HG03558 (cell line): Measurements from ENCODE around the gene PDXP.
"Not testable (repeated sequence)": the region's sequence is repeated elsewhere in the genome, so short reads cannot be mapped to it uniquely, and the experiment has no call there.

ENCODE experiments used
- ATAC-seq: cut with Tn5 transposase; IDR thresholded peaks from one replicate; pipeline ENCODE4 v1.9.1; 2021; ENCODE audit warnings: moderate number of reproducible peaks; ENCODE audit not compliant: unreplicated experiment; ENCODE audit errors: extremely low read depth

PDXP gene

GRCh38 chr22:37658133-37659065, at the start of gene PDXP:
Gene PDXP, plus strand, starts transcription at chr22:37658723. Its CDS starts 60 bp downstream, at chr22:37658783.
- ATAC-seq, result peak; percentile 47

GRCh38 chr22:37609240-37610152, 49.0 kb upstream of the PDXP start:
- ATAC-seq, result no peak

- ATAC-seq, result not testable (repeated sequence)
These were observed 48.4 kb upstream of the PDXP start for GRCh38 chr22:37610153-37610475.

- no peak for ATAC-seq
These were observed 47.9 kb upstream of the PDXP start for GRCh38 chr22:37610480-37611129.

- ATAC-seq, result no peak
These were observed 47.3 kb upstream of the PDXP start for GRCh38 chr22:37611207-37611606.

GRCh38 chr22:37616201-37617083, 42.1 kb upstream of the PDXP start:
- no peak for ATAC-seq

- ATAC-seq, result no peak
These were observed 41.1 kb upstream of the PDXP start for GRCh38 chr22:37617431-37617830.

- no peak for ATAC-seq
These were observed 40.4 kb upstream of the PDXP start for GRCh38 chr22:37618072-37618656.

GRCh38 chr22:37618674-37619073, 39.8 kb upstream of the PDXP start:
- ATAC-seq, result no peak

- no peak for ATAC-seq
These were observed 38.5 kb upstream of the PDXP start for GRCh38 chr22:37619991-37620390.

- no peak for ATAC-seq
These were observed 37.1 kb upstream of the PDXP start for GRCh38 chr22:37621352-37621860.

- no peak for ATAC-seq
These were observed 35.2 kb upstream of the PDXP start for GRCh38 chr22:37623075-37624016.

GRCh38 chr22:37624017-37624365, 34.5 kb upstream of the PDXP start:
- no peak for ATAC-seq

- ATAC-seq, result no peak
These were observed 33.6 kb upstream of the PDXP start for GRCh38 chr22:37624876-37625275.

- ATAC-seq, result no peak
These were observed 32.8 kb upstream of the PDXP start for GRCh38 chr22:37625737-37626136.

- ATAC-seq, result no peak
These were observed 32.4 kb upstream of the PDXP start for GRCh38 chr22:37626144-37626543.

- no peak for ATAC-seq
These were observed 31.9 kb upstream of the PDXP start for GRCh38 chr22:37626556-37627075.

GRCh38 chr22:37627121-37627520, 31.4 kb upstream of the PDXP start:
- no peak for ATAC-seq
